Keratinocyte (primary cell): ENCODE measurements around the gene COL8A1. TPM values are rescaled to one million over a fixed set of nuclear protein-coding genes. Genes with fewer than 3 reads are reported as not detected.

Experiments
- DNase-seq: peaks from one replicate; pipeline ENCODE4 v3.0.0-alpha.2; 2011; ENCODE audit warnings: low read depth, missing footprints, low spot score
- FAIRE-seq: peaks from 2 replicates; lab custom pipeline; 2011; peaks lifted over from hg19 to GRCh38; lab: Jason Lieb, UNC
- H2AFZ ChIP-seq: 2 replicates; pipeline ENCODE4 v1.6.0; 2012; ENCODE audit warnings: low read length, control low read depth, inconsistent platforms; ENCODE audit not compliant: control insufficient read depth
- H3K27ac ChIP-seq: 2 replicates; pipeline ENCODE4 v1.5.1; 2011; ENCODE audit warnings: low read length; ENCODE audit not compliant: control insufficient read depth, insufficient read depth
- H3K27me3 ChIP-seq: 3 replicates; pipeline ENCODE4 v1.6.0; 2011; ENCODE audit warnings: low read length; ENCODE audit not compliant: control insufficient read depth, insufficient read depth; ENCODE audit errors: extremely low read depth
- H3K36me3 ChIP-seq, 2 experiments: 2 replicates in 1 of 2; 3 replicates in 1 of 2; pipeline ENCODE4 v1.5.1; 2011; ENCODE audit warnings: low read length in 2 of 2, mild to moderate bottlenecking in 1 of 2; ENCODE audit not compliant: control insufficient read depth in 2 of 2, insufficient read depth in 2 of 2; ENCODE audit errors: extremely low read depth in 1 of 2
- H3K4me1 ChIP-seq: 3 replicates; pipeline ENCODE4 v1.5.1; 2011; ENCODE audit warnings: low read length; ENCODE audit not compliant: control insufficient read depth, insufficient read depth; ENCODE audit errors: extremely low read depth
- H3K4me2 ChIP-seq: 3 replicates; pipeline ENCODE4 v1.6.0; 2011; ENCODE audit warnings: low read depth, low read length; ENCODE audit not compliant: control insufficient read depth, insufficient read depth; ENCODE audit errors: extremely low read depth
- H3K4me3 ChIP-seq, 3 experiments: fragments of 200-600 bp in 1 of 3; sonication (generic) in 1 of 3; 2 replicates in 2 of 3; 3 replicates in 1 of 3; pipeline ENCODE4 v1.5.1; 2011 to 2016; ENCODE audit warnings: low read length in 3 of 3, mild to moderate bottlenecking in 3 of 3, control low read depth in 2 of 3, inconsistent platforms in 1 of 3, low read depth in 1 of 3, mixed read lengths in 1 of 3, mixed run types in 1 of 3, moderate library complexity in 1 of 3; ENCODE audit not compliant: control insufficient read depth in 2 of 3, insufficient read depth in 2 of 3; ENCODE audit errors: extremely low read depth in 1 of 3
- H3K79me2 ChIP-seq: 2 replicates; pipeline ENCODE4 v1.6.0; 2012; ENCODE audit warnings: low read length; ENCODE audit not compliant: control insufficient read depth, insufficient read depth
- H3K9ac ChIP-seq: 3 replicates; pipeline ENCODE4 v1.6.0; 2011; ENCODE audit warnings: low read length; ENCODE audit not compliant: control insufficient read depth, insufficient read depth; ENCODE audit errors: extremely low read depth
- H3K9me1 ChIP-seq: 3 replicates; pipeline ENCODE4 v1.6.0; 2011; ENCODE audit warnings: low read length; ENCODE audit not compliant: control insufficient read depth, insufficient read depth; ENCODE audit errors: extremely low read depth
- H3K9me3 ChIP-seq: 2 replicates; pipeline ENCODE4 v1.5.1; 2012; ENCODE audit warnings: low read depth, low read length; ENCODE audit not compliant: control insufficient read depth
- H4K20me1 ChIP-seq: 3 replicates; pipeline ENCODE4 v1.6.0; 2011; ENCODE audit warnings: low read length; ENCODE audit not compliant: control insufficient read depth, insufficient read depth; ENCODE audit errors: extremely low read depth
- CTCF ChIP-seq, 3 experiments: IDR thresholded peaks in 1 of 3; conservative IDR thresholded peaks in 1 of 3; optimal IDR thresholded peaks in 1 of 3; 2 replicates in 2 of 3; 3 replicates in 1 of 3; pipeline versions ENCODE3 to v1.5.1; 2011; ENCODE audit warnings: low read length in 3 of 3, mild to moderate bottlenecking in 3 of 3, moderate library complexity in 2 of 3, control low read depth in 1 of 3, inconsistent platforms in 1 of 3; ENCODE audit not compliant: insufficient read depth in 2 of 3; ENCODE audit errors: extremely low read depth in 1 of 3
- EZH2 ChIP-seq: IDR thresholded peaks from one replicate; pipeline ENCODE4 v1.6.1; 2012; ENCODE audit warnings: inconsistent platforms, mild to moderate bottlenecking, low read length, moderate library complexity
- dilution Hi-C: fragments of 300-500 bp; cut with MboI; formaldehyde crosslinking; loops from one replicate; pipeline ENCODE4 v1.7.0; 2020; ENCODE audit warnings: low sequenced_read_pairs; ENCODE audit not compliant: extremely low pct_ligation_motif_present
- polyA plus RNA-seq, 5 experiments: library from polyadenylated mRNA; depleted of rRNA in 3 of 5; stranded (reverse) in 3 of 5; stranded (forward) in 1 of 5; unstranded in 1 of 5; fragments of >200 nt; gene quantifications; 1 replicate in 1 of 5; 2 replicates in 3 of 5; 3 replicates in 1 of 5; pipeline versions ENCODE4 v1.2.1 to v1.2.3, GENCODE V29; 2011 to 2012; ENCODE audit warnings: missing spikeins in 2 of 5, low read depth in 1 of 5, low replicate concordance in 1 of 5

The COL8A1 gene
- polyA plus RNA-seq, 1 donor (not counting 4 experiments of a cell fraction or from before 2014, with no cell fraction given), result 102 TPM

GRCh38 chr3:99626417-99626788 lies 12.0 kb upstream of the COL8A1 start:
- TF ChIP-seq CTCF (optimal IDR thresholded peaks at IDR 0.05 in 1 of 3, IDR thresholded peaks at IDR 0.05 in 1 of 3, conservative IDR thresholded peaks at IDR 0.05 in 1 of 3; ENCODE audit: extremely low read depth in 1 of 3, insufficient read depth in 2 of 3, low read length in 3 of 3), result no peak
- TF ChIP-seq EZH2, result no peak
- no peaks in the 10 kb centered on the region for H3K27me3 ChIP-seq
- H3K9me1 ChIP-seq, result no peaks in the 10 kb centered on the region
- no peak overlapping the region for H3K4me3 ChIP-seq
- H3K79me2 ChIP-seq, result no peaks in the 10 kb centered on the region
- FAIRE-seq (no peak), DNase-seq (no peak)
- H3K27ac ChIP-seq, result no peak overlapping the region
- H3K4me1 ChIP-seq, result peaks cover 17% of the 10 kb centered on the region
- dilution Hi-C loops, result no loop called here
- no peak overlapping the region for H2AFZ ChIP-seq
- H3K9me3 ChIP-seq, result no peaks in the 10 kb centered on the region
- no peak overlapping the region for H3K9ac ChIP-seq
- no peaks in the 10 kb centered on the region for H4K20me1 ChIP-seq
- no peak overlapping the region for H3K4me2 ChIP-seq
- H3K36me3 ChIP-seq, result no peaks in the 10 kb centered on the region

GRCh38 chr3:99627062-99627826 lies 11.2 kb upstream of the COL8A1 start:
- Histone ChIP-seq H3K4me3 (no peak overlapping the region), H3K36me3 (no peaks in the 10 kb centered on the region), H3K9ac (no peak overlapping the region), H3K4me1 (peaks cover 17% of the 10 kb centered on the region), H3K9me1 (no peaks in the 10 kb centered on the region), H3K27ac (no peak overlapping the region), H4K20me1 (no peaks in the 10 kb centered on the region), H3K27me3 (no peaks in the 10 kb centered on the region), H3K79me2 (no peaks in the 10 kb centered on the region), H3K4me2 (no peak overlapping the region), H3K9me3 (no peaks in the 10 kb centered on the region), H2AFZ (no peak overlapping the region)
- FAIRE-seq, result peak; percentile 69
- TF ChIP-seq CTCF (optimal IDR thresholded peaks at IDR 0.05 in 1 of 3, IDR thresholded peaks at IDR 0.05 in 1 of 3, conservative IDR thresholded peaks at IDR 0.05 in 1 of 3; ENCODE audit: extremely low read depth in 1 of 3, insufficient read depth in 2 of 3, low read length in 3 of 3) (peak in 1 of 3 experiments; percentile 5), EZH2 (no peak)
- no peak for DNase-seq
- dilution Hi-C loops, result no loop called here
